Neuronal stem cell (in vitro differentiated cells): ENCODE data around the gene NOC3L.
A peak's percentile ranks its signal among the peaks of the same experiment; 100 is the strongest.

Experiments used
- DNase-seq: peaks from one replicate; pipeline ENCODE4 v3.0.0-alpha.2; 2013; ENCODE audit warnings: low spot score
- H2AFZ ChIP-seq: one replicate; pipeline ENCODE4 v1.6.1; 2013; ENCODE audit warnings: mild to moderate bottlenecking, low read length, inconsistent platforms
- H2AK5ac ChIP-seq: 2 replicates; pipeline ENCODE4 v1.6.1; 2013; ENCODE audit warnings: low read depth, mild to moderate bottlenecking, inconsistent platforms, low read length, moderate library complexity, mixed read lengths
- H2BK120ac ChIP-seq: 2 replicates; pipeline ENCODE4 v1.6.1; 2013; ENCODE audit warnings: low read depth, mild to moderate bottlenecking, inconsistent platforms, low read length, moderate library complexity, mixed read lengths
- H2BK12ac ChIP-seq: one replicate; pipeline ENCODE4 v1.6.1; 2013; ENCODE audit warnings: low read length, inconsistent platforms
- H2BK15ac ChIP-seq: 2 replicates; pipeline ENCODE4 v1.6.1; 2013; ENCODE audit warnings: mild to moderate bottlenecking, low read length, inconsistent platforms, mixed read lengths
- H2BK5ac ChIP-seq: one replicate; pipeline ENCODE4 v1.6.1; 2013; ENCODE audit warnings: inconsistent platforms, mild to moderate bottlenecking, low read length, moderate library complexity
- H3K14ac ChIP-seq: one replicate; pipeline ENCODE4 v1.6.1; 2013; ENCODE audit warnings: low read length, inconsistent platforms
- H3K18ac ChIP-seq: 2 replicates; pipeline ENCODE4 v1.6.1; 2013; ENCODE audit warnings: low read length, inconsistent platforms
- H3K23ac ChIP-seq: 2 replicates; pipeline ENCODE4 v1.6.1; 2013; ENCODE audit warnings: low read depth, mild to moderate bottlenecking, mixed read lengths, low read length, inconsistent platforms; ENCODE audit not compliant: poor library complexity
- H3K27ac ChIP-seq: replicated peaks from 3 replicates; pipeline ENCODE4 v1.5.1; 2013; ENCODE audit warnings: low read length, inconsistent platforms
- H3K27me3 ChIP-seq, 3 experiments: 2 replicates each; pipeline ENCODE4 v1.6.1; 2013; ENCODE audit warnings: low read length in 3 of 3, mild to moderate bottlenecking in 2 of 3, inconsistent platforms in 1 of 3, low read depth in 1 of 3, mixed read lengths in 1 of 3, moderate library complexity in 1 of 3; ENCODE audit not compliant: control insufficient read depth in 3 of 3, insufficient read depth in 3 of 3
- H3K36me3 ChIP-seq, 2 donors: replicated peaks in 1 of 2; 2 replicates each; pipeline ENCODE4 v1.6.1; 2013; ENCODE audit warnings: low read length in 2 of 2; ENCODE audit not compliant: control insufficient read depth in 2 of 2, insufficient read depth in 2 of 2
- H3K4ac ChIP-seq: 2 replicates; pipeline ENCODE4 v1.6.1; 2013; ENCODE audit warnings: inconsistent platforms, mild to moderate bottlenecking, low read length, moderate library complexity
- H3K4me1 ChIP-seq, 2 donors: 1 replicate in 1 of 2; 2 replicates in 1 of 2; pipeline ENCODE4 v1.6.1; 2013; ENCODE audit warnings: low read length in 2 of 2, low read depth in 1 of 2; ENCODE audit not compliant: control insufficient read depth in 2 of 2, insufficient read depth in 1 of 2
- H3K4me2 ChIP-seq: one replicate; pipeline ENCODE4 v1.6.1; 2013; ENCODE audit warnings: mild to moderate bottlenecking, low read length, inconsistent platforms; ENCODE audit not compliant: insufficient read depth, poor library complexity, severe bottlenecking
- H3K4me3 ChIP-seq, 2 donors: 2 replicates each; pipeline ENCODE4 v1.5.1; 2013; ENCODE audit warnings: low read length in 2 of 2, mild to moderate bottlenecking in 2 of 2, inconsistent platforms in 1 of 2, moderate library complexity in 1 of 2
- H3K79me1 ChIP-seq: one replicate; pipeline ENCODE4 v1.6.1; 2013; ENCODE audit warnings: low read depth, mild to moderate bottlenecking, inconsistent platforms, low read length, moderate library complexity
- H3K9ac ChIP-seq: one replicate; pipeline ENCODE4 v1.6.1; 2013; ENCODE audit warnings: mild to moderate bottlenecking, low read depth, low read length, inconsistent platforms; ENCODE audit not compliant: poor library complexity
- H3K9me3 ChIP-seq, 2 donors: replicated peaks in 1 of 2; 2 replicates each; pipeline versions ENCODE3 to v1.6.1; 2013; ENCODE audit warnings: low read length in 2 of 2, mild to moderate bottlenecking in 2 of 2, inconsistent platforms in 1 of 2, low read depth in 1 of 2, mixed read lengths in 1 of 2, moderate library complexity in 1 of 2; ENCODE audit not compliant: control insufficient read depth in 2 of 2, insufficient read depth in 1 of 2
- H4K8ac ChIP-seq: one replicate; pipeline ENCODE4 v1.6.1; 2013; ENCODE audit warnings: low read depth, mild to moderate bottlenecking, inconsistent platforms, low read length, moderate library complexity
- H4K91ac ChIP-seq: one replicate; pipeline ENCODE4 v1.6.1; 2013; ENCODE audit warnings: low read length, low read depth, mild to moderate bottlenecking, inconsistent platforms; ENCODE audit not compliant: poor library complexity
- WGBS, 2 donors: extraction: QIAGEN DNeasy Blood & Tissue Kit; methylation state at CpG; one replicate each; pipeline ENCODE4 v1.1.7; 2013; ENCODE audit warnings: missing lambda C conversion rate in 2 of 2, mixed read lengths in 1 of 2; ENCODE audit not compliant: insufficient read length in 2 of 2, insufficient replicate concordance in 1 of 2; ENCODE audit errors: extremely low coverage in 2 of 2; 5-methylcytosine and 5-hydroxymethylcytosine counted together

Gene NOC3L

DNA sequence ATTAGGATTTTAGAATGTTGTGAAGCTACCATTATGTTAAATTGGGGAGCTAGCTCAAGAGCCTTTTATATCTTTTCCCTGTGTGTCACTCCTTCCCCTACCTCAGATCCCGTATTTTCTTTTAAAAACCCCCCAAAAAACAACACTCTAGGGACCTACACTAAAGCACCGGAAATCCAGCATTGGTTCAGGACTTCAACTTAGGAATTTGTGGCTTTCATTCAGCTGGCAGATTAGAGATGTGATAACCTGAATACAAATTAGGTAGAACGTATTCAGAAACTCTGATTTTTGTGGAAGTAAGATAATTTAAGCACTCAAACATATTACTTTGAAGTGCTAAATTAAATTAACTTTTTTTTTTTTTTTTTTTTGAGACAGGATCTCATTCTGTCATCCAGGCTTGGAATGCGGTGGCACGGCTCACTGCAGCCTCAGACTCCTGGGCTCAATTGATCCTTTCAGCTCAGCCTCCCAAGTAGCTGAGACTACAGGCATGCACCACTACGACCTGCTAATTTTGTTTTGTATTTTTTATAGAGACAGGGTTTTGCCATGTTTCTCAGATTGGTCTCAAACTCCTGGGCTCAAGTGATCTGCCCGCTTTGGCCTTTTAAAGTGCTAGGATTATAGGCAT lies 46.4 kb upstream of the NOC3L start:
- Histone ChIP-seq H4K8ac (no peak overlapping the region), H3K4ac (no peak overlapping the region), H2BK12ac (no peak overlapping the region), H2BK5ac (no peak overlapping the region), H2BK120ac (no peak overlapping the region), H3K23ac (no peak overlapping the region), H2AK5ac (no peak overlapping the region), H3K14ac (no peak overlapping the region), H4K91ac (no peak overlapping the region), H3K36me3 (no peaks in the 10 kb centered on the region), H3K4me2 (no peak overlapping the region), H3K9me3 (no peaks in the 10 kb centered on the region), H3K18ac (no peak overlapping the region), H2BK15ac (no peak overlapping the region), H3K4me1 (peaks cover 0 to 11% of the 10 kb centered on the region in 2 donors), H3K27me3 (peaks cover 0 to 6% (median 0%) of the 10 kb centered on the region in 3 experiments), H3K79me1 (no peaks in the 10 kb centered on the region), H3K27ac (no peak overlapping the region), H3K4me3 (peak overlapping the region in 1 of 2 donors; percentile 4), H2AFZ (no peak overlapping the region), H3K9ac (no peak overlapping the region)
- WGBS, 2 donors, result no CpG with 5 or more reads among the region's 7 CpGs
- DNase-seq, result no peak

DNA sequence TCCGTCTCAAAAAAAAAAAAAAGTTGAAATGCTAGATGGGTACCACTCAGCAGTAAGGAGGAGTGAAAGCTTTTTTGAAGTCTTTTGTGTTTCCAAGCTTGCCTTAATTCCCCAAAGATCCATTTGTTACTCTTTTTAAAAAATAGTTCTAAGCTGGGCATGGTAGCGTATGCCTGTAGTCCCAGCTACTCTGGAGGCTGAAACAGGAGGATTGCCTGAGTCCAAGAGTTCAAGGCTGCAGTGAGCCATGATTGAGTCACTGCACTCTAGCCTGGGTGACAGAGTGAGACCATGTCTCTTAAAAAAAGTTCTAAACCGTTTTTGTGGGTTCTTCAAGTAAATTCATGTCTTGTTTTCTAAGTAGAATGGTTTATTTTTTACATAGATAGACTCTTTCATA lies 44.9 kb upstream of the NOC3L start:
- Histone ChIP-seq H3K4ac (no peak overlapping the region), H3K27ac (no peak overlapping the region), H3K27me3 (peaks cover 0 to 14% (median 0%) of the 10 kb centered on the region in 3 experiments), H3K9ac (no peak overlapping the region), H3K36me3 (no peaks in the 10 kb centered on the region), H3K79me1 (no peaks in the 10 kb centered on the region), H2AK5ac (no peak overlapping the region), H3K23ac (no peak overlapping the region), H3K9me3 (no peaks in the 10 kb centered on the region), H4K8ac (no peak overlapping the region), H3K4me1 (peaks cover 0 to 11% of the 10 kb centered on the region in 2 donors), H3K18ac (no peak overlapping the region), H2BK120ac (no peak overlapping the region), H3K4me3 (no peak overlapping the region), H3K14ac (no peak overlapping the region), H2BK5ac (no peak overlapping the region), H2BK12ac (no peak overlapping the region), H2AFZ (no peak overlapping the region), H2BK15ac (no peak overlapping the region), H3K4me2 (no peak overlapping the region), H4K91ac (no peak overlapping the region)
- DNase-seq, result no peak
- no CpG with 5 or more reads among the region's 3 CpGs for WGBS, 2 donors

DNA sequence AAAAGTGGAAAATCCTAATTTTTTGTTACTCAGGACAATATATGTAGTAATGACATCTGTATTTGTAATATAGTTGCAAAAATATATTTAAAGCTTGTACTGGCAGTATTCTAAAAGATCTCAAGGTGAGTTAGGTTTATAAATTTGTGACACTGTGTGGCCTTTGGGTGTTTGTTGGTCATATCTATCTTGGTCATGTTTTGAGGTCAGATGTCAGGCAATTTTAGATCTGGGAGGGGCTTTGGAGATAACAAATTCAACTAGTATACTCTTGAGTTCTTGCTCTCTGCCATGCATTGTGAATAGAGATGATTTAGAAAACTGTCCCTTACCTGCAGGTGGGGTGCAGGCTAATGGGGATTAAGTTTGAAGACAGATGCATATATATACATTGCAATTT lies 42.7 kb upstream of the NOC3L start:
- Histone ChIP-seq H3K27me3 (peaks cover 0 to 14% (median 0%) of the 10 kb centered on the region in 3 experiments), H3K9ac (no peak overlapping the region), H3K27ac (no peak overlapping the region), H4K8ac (no peak overlapping the region), H2BK120ac (no peak overlapping the region), H3K14ac (no peak overlapping the region), H2BK5ac (no peak overlapping the region), H3K4me1 (peaks cover 1 to 11% of the 10 kb centered on the region in 2 donors), H4K91ac (no peak overlapping the region), H2BK15ac (no peak overlapping the region), H2BK12ac (no peak overlapping the region), H2AK5ac (no peak overlapping the region), H3K4me2 (no peak overlapping the region), H3K23ac (no peak overlapping the region), H3K9me3 (peaks cover 0 to 3% of the 10 kb centered on the region in 2 donors), H3K4me3 (no peak overlapping the region), H3K79me1 (no peaks in the 10 kb centered on the region), H3K36me3 (no peaks in the 10 kb centered on the region), H3K4ac (no peak overlapping the region), H3K18ac (no peak overlapping the region), H2AFZ (no peak overlapping the region)
- DNase-seq, result no peak

DNA sequence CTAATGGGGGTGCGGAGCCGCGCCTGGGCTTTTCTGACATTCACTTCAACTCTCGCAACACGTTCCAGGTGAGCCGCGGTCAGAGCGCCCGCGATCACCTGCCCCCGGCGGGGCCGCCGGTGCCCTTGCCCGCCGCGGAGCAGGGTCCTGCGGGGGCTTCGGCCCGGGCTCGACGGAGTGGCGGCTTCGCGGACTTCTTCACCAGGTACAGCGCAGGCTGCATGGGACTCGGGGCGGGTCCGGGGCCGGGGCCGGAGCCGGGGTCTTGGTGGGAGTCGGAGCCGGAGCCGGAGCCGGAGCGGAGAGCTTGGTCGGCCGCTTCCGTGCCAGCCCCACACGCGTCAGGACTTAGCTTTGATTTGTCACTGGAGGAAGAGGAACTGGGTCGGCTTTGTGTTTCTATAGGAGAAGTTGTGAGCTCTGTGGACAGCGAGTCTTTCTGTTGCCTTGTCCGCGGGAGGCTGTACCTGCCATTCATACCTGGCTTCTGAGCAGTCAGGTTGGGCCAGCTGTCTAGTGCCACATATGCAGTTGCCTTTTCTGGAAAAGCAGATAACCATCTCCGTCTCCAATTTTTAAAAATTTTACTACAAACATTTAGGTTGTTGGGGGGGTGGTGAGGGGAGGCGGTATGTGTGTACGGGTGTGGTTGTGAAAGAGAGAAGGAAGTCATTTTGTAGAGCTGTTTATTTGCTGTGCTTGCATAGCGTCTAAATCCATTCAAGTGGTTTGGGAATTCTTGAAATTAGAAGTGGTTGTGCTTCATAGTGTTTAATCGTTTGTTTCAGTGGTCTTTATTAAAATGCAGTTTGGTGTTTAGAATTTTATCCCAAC lies 40.9 kb upstream of the NOC3L start:
- peak; percentile 21 for DNase-seq
- peak overlapping the region; percentile 56 for H3K14ac ChIP-seq
- no peak overlapping the region for H2BK12ac ChIP-seq
- H2BK15ac ChIP-seq, result peak overlapping the region; percentile 67
- H3K23ac ChIP-seq, result peak overlapping the region; percentile 80
- H3K9me3 ChIP-seq, result peaks cover 0 to 3% of the 10 kb centered on the region in 2 donors
- H3K27ac ChIP-seq, result no peak overlapping the region
- H3K36me3 ChIP-seq, result no peaks in the 10 kb centered on the region
- peak overlapping the region; percentile 91 to 92 for H3K4me3 ChIP-seq
- peaks cover 1 to 3% of the 10 kb centered on the region in 2 donors for H3K4me1 ChIP-seq
- no peak overlapping the region for H2BK120ac ChIP-seq
- peak overlapping the region; percentile 94 for H2AFZ ChIP-seq
- no peaks in the 10 kb centered on the region for H3K79me1 ChIP-seq
- H4K8ac ChIP-seq, result no peak overlapping the region
- peak overlapping the region; percentile 88 for H3K9ac ChIP-seq
- peak overlapping the region; percentile 39 for H2BK5ac ChIP-seq
- peaks cover 0 to 14% (median 0%) of the 10 kb centered on the region in 3 experiments for H3K27me3 ChIP-seq
- no peak overlapping the region for H2AK5ac ChIP-seq
- H3K4ac ChIP-seq, result no peak overlapping the region
- H3K18ac ChIP-seq, result peak overlapping the region; percentile 98
- 100% methylated on average over 2 of the region's 51 CpGs; no CpG with 5 or more reads in 1 of the 2 donors for WGBS, 2 donors
- peak overlapping the region; percentile 86 for H3K4me2 ChIP-seq
- no peak overlapping the region for H4K91ac ChIP-seq
